H1 (cell line): ENCODE measurements around the gene CD52. TPM values are rescaled to one million over a fixed set of nuclear protein-coding genes. Genes with fewer than 3 reads are reported as not detected.

Experiments
- SUZ12 ChIP-seq: fragments of 200-600 bp; sonication (generic); IDR thresholded peaks from 2 replicates; pipeline ENCODE4 v1.6.1; 2012; ENCODE audit warnings: mild to moderate bottlenecking, inconsistent platforms, low read length, moderate library complexity, mixed read lengths
- polyA plus RNA-seq, 7 experiments: library from polyadenylated mRNA; depleted of rRNA in 3 of 7; stranded (reverse) in 5 of 7; unstranded in 2 of 7; fragments of >200 nt in 5 of 7; fragments of 200-250 nt in 2 of 7; gene quantifications; 1 replicate in 5 of 7; 2 replicates in 1 of 7; 4 replicates in 1 of 7; pipeline versions ENCODE4 v1.2.1 to v1.2.3, GENCODE V29; 2011 to 2013; ENCODE audit warnings: missing spikeins in 2 of 7, mixed read lengths in 2 of 7
- total RNA-seq: library from RNA; stranded (reverse); fragmentation: NEBNext Ultra II Directional; extraction: Animal tissue kit (Norgen Biotek cat#: 25700); gene quantifications from 2 replicates; pipeline ENCODE4 v1.2.1, GENCODE V29; 2021

The CD52 gene
- total and polyA plus RNA-seq, 2 of the 8 experiments (the other 6 are each of a cell fraction or from before 2014, with no cell fraction given) = 2.4 to 3.1 TPM

- TF ChIP-seq SUZ12 = no peak
These were observed 20.5 kb upstream of the CD52 start (continued) for GRCh38 chr1:26297057-26297790.
